ENCODE data around the gene STARD5.

Gene STARD5

GRCh38 chr15:81265944-81266775, 57.8 kb downstream of the STARD5 start:
- no peaks in the 10 kb centered on the region for H3K27me3 ChIP-seq (ENCODE audit: control insufficient read depth, insufficient read depth, low read length)
- peaks cover 8% of the 10 kb centered on the region for H3K4me1 ChIP-seq (ENCODE audit: control insufficient read depth, insufficient read depth, low read length)
- H3K36me3 ChIP-seq (ENCODE audit: control insufficient read depth, insufficient read depth, low read length): no peaks in the 10 kb centered on the region
- H3K9me3 ChIP-seq (ENCODE audit: control insufficient read depth, insufficient read depth, low read length): no peaks in the 10 kb centered on the region
- peak overlapping the region; percentile 23 for H3K4me3 ChIP-seq (ENCODE audit: low read depth, low read length)
- H3K9ac ChIP-seq (ENCODE audit: low read depth, low read length): no peak overlapping the region

- no peaks in the 10 kb centered on the region for H3K9me3 ChIP-seq (ENCODE audit: control insufficient read depth, insufficient read depth, low read length)
- no peaks in the 10 kb centered on the region for H3K36me3 ChIP-seq (ENCODE audit: control insufficient read depth, insufficient read depth, low read length)
- H3K4me1 ChIP-seq (ENCODE audit: control insufficient read depth, insufficient read depth, low read length): peaks cover 8% of the 10 kb centered on the region
- H3K9ac ChIP-seq (ENCODE audit: low read depth, low read length): no peak overlapping the region
- no peak overlapping the region for H3K4me3 ChIP-seq (ENCODE audit: low read depth, low read length)
- no peaks in the 10 kb centered on the region for H3K27me3 ChIP-seq (ENCODE audit: control insufficient read depth, insufficient read depth, low read length)
Observed at GRCh38 chr15:81265256-81265943, 58.5 kb downstream of the STARD5 start.

DNA sequence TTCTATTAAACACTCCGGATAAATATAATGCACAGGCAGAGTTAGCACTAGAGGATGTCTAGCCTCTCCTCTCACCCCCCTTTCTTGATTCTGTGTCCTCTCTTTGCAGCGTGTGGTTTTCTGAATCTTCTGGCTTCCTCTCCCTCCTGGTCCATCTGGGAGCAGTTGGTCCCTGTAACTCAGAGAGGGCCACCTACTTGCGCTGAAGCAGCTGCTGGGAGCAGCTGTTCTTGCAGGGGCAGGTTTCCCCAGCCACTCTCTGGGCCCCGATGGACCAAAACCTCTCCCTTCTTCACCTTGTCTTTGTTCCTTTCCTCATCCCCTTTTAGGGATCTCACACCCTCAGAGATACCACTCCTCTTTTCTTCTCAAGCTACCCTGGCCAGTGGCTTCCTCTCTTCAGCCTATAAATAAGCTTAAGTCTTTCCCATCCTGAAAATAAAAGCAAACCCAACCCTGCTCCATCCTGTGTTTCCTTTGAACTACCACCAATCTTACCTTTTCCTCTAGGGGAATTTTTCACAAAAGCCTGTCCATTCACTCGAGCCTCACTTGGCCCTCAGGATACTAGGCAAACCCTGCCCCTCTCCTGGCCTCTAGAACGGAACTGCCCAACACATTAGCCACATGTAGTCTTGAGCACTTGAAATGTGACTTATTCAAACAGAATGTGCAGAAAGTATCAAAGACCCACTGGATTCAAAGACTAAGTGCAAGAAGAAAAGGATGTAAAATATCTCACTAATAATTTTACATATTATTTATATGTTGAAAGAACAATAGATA, 59.7 kb downstream of the STARD5 start:
- Histone ChIP-seq H3K4me1 (ENCODE audit: control insufficient read depth, insufficient read depth, low read length) (peaks cover 8% of the 10 kb centered on the region), H3K27me3 (ENCODE audit: control insufficient read depth, insufficient read depth, low read length) (no peaks in the 10 kb centered on the region), H3K9ac (ENCODE audit: low read depth, low read length) (no peak overlapping the region), H3K36me3 (ENCODE audit: control insufficient read depth, insufficient read depth, low read length) (no peaks in the 10 kb centered on the region), H3K9me3 (ENCODE audit: control insufficient read depth, insufficient read depth, low read length) (no peaks in the 10 kb centered on the region), H3K4me3 (ENCODE audit: low read depth, low read length) (no peak overlapping the region)

GRCh38 chr15:81263477-81263876, 60.5 kb downstream of the STARD5 start:
- no peak overlapping the region for H3K9ac ChIP-seq (ENCODE audit: low read depth, low read length)
- H3K36me3 ChIP-seq (ENCODE audit: control insufficient read depth, insufficient read depth, low read length): no peaks in the 10 kb centered on the region
- H3K9me3 ChIP-seq (ENCODE audit: control insufficient read depth, insufficient read depth, low read length): no peaks in the 10 kb centered on the region
- peaks cover 8% of the 10 kb centered on the region for H3K4me1 ChIP-seq (ENCODE audit: control insufficient read depth, insufficient read depth, low read length)
- no peaks in the 10 kb centered on the region for H3K27me3 ChIP-seq (ENCODE audit: control insufficient read depth, insufficient read depth, low read length)
- H3K4me3 ChIP-seq (ENCODE audit: low read depth, low read length): no peak overlapping the region

DNA sequence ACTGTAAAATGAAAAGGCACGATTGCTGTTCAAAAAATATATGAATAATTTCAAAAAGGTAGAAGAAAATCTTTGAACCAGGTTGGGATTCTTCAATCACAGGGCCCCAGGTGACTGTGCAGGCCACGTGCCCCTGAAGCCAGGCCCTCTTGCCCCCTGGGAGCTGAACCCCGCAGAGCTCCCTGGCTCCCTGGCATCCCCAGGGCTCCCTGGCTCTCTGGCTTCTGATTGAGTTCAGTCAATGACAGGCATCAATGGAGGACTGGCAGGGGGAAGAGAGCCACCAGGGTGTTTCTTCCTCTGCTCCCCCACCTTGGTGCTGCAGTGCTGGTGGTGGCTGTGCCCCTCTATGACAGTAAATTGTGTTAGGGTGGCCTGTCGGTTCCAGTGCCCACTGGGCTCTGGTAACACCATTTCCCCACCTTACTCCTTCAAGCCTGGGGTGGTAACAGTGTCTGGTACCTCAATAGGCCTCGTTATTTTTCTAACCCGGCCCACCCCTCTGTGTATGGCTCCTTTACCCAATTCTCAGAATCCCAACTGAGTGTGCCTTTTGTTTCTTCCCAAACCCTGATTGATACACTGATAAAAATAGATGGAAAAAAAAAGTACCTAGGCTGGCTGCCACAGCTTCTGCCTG, 62.6 kb downstream of the STARD5 start:
- Histone ChIP-seq H3K4me1 (ENCODE audit: control insufficient read depth, insufficient read depth, low read length) (peaks cover 7% of the 10 kb centered on the region), H3K4me3 (ENCODE audit: low read depth, low read length) (no peak overlapping the region), H3K9ac (ENCODE audit: low read depth, low read length) (no peak overlapping the region), H3K9me3 (ENCODE audit: control insufficient read depth, insufficient read depth, low read length) (no peaks in the 10 kb centered on the region), H3K36me3 (ENCODE audit: control insufficient read depth, insufficient read depth, low read length) (no peaks in the 10 kb centered on the region), H3K27me3 (ENCODE audit: control insufficient read depth, insufficient read depth, low read length) (no peaks in the 10 kb centered on the region)

- no peaks in the 10 kb centered on the region for H3K4me1 ChIP-seq (ENCODE audit: control insufficient read depth, insufficient read depth, low read length)
- no peak overlapping the region for H3K9ac ChIP-seq (ENCODE audit: low read depth, low read length)
- no peaks in the 10 kb centered on the region for H3K27me3 ChIP-seq (ENCODE audit: control insufficient read depth, insufficient read depth, low read length)
- H3K36me3 ChIP-seq (ENCODE audit: control insufficient read depth, insufficient read depth, low read length): no peaks in the 10 kb centered on the region
- no peak overlapping the region for H3K4me3 ChIP-seq (ENCODE audit: low read depth, low read length)
- no peaks in the 10 kb centered on the region for H3K9me3 ChIP-seq (ENCODE audit: control insufficient read depth, insufficient read depth, low read length)
Observed at GRCh38 chr15:81259760-81260298, 64.1 kb downstream of the STARD5 start.
